HG03135 (cell line): ENCODE data around the gene PRDM8.
"Not testable (repeated sequence)": the region's sequence is repeated elsewhere in the genome, so short reads cannot be mapped to it uniquely, and the experiment has no call there.

Experiments used
- ATAC-seq: cut with Tn5 transposase; IDR thresholded peaks from one replicate; pipeline ENCODE4 v1.9.1; 2021; ENCODE audit warnings: mild to moderate bottlenecking, moderate library complexity; ENCODE audit not compliant: unreplicated experiment

The PRDM8 gene

GRCh38 chr4:80225595-80225994, 28.3 kb downstream of the PRDM8 start:
- no peak for ATAC-seq

GRCh38 chr4:80226094-80226493, 28.8 kb downstream of the PRDM8 start:
- no peak for ATAC-seq

- no peak for ATAC-seq
These were observed 31.2 kb downstream of the PRDM8 start for GRCh38 chr4:80228460-80228859.

- ATAC-seq: no peak
These were observed 31.8 kb downstream of the PRDM8 start for GRCh38 chr4:80229128-80229527.

GRCh38 chr4:80229590-80229989, 32.3 kb downstream of the PRDM8 start:
- ATAC-seq: peak; percentile 77

GRCh38 chr4:80231180-80231579, 33.9 kb downstream of the PRDM8 start:
- ATAC-seq: no peak

- ATAC-seq: no peak
These were observed 35.5 kb downstream of the PRDM8 start for GRCh38 chr4:80232707-80233370.

- ATAC-seq: no peak
These were observed 36.1 kb downstream of the PRDM8 start for GRCh38 chr4:80233390-80233789.

- ATAC-seq: no peak
These were observed 38.1 kb downstream of the PRDM8 start for GRCh38 chr4:80235451-80235850.

- ATAC-seq: no peak
These were observed 40.7 kb downstream of the PRDM8 start for GRCh38 chr4:80237992-80238391.

- ATAC-seq: no peak
These were observed 42.3 kb downstream of the PRDM8 start for GRCh38 chr4:80239480-80240150.

GRCh38 chr4:80240976-80241375, 43.7 kb downstream of the PRDM8 start:
- ATAC-seq: no peak

- ATAC-seq: no peak
These were observed 46.1 kb downstream of the PRDM8 start for GRCh38 chr4:80243274-80244018.

GRCh38 chr4:80247484-80247883, 50.2 kb downstream of the PRDM8 start:
- not testable (repeated sequence) for ATAC-seq

- ATAC-seq: no peak
These were observed 51.8 kb downstream of the PRDM8 start for GRCh38 chr4:80249144-80249543.

- ATAC-seq: no peak
These were observed 55.1 kb downstream of the PRDM8 start for GRCh38 chr4:80252427-80252826.

- no peak for ATAC-seq
These were observed 55.6 kb downstream of the PRDM8 start for GRCh38 chr4:80252953-80253352.

GRCh38 chr4:80253510-80253909, 56.2 kb downstream of the PRDM8 start:
- ATAC-seq: no peak
